Measurements from ENCODE around the gene TBP. TPM values are rescaled to one million over a fixed set of nuclear protein-coding genes. Genes with fewer than 3 reads are reported as not detected.

TBP gene
- total and polyA plus RNA-seq, 2 of the 13 experiments (the other 11 are each of a cell fraction or from before 2014, with no cell fraction given) = 21.7 to 28.1 TPM

- Histone ChIP-seq H3K9ac (ENCODE audit: insufficient read depth, low read depth, low read length) (no peak overlapping the region), H3K27ac (ENCODE audit: extremely low read length, insufficient read depth, low read length) (no peak overlapping the region), H2AFZ (ENCODE audit: low read length) (no peak overlapping the region), H3K36me3 (replicated peaks in 1 of 2; ENCODE audit: control insufficient read depth in 1 of 2, insufficient read depth in 2 of 2, low read length in 2 of 2) (peaks cover 5 to 17% of the 10 kb centered on the region in 2 experiments; a peak in 4 of 5 replicates), H3K4me3 (replicated peaks in 1 of 3; ENCODE audit: insufficient read depth in 1 of 3, low read depth in 2 of 3, low read length in 3 of 3) (no peak overlapping the region), H3K4me1 (ENCODE audit: insufficient read depth, low read length) (peaks cover 5% of the 10 kb centered on the region), H4K20me1 (ENCODE audit: insufficient read depth, low read length) (no peaks in the 10 kb centered on the region), H3K4me2 (ENCODE audit: low read depth, low read length) (no peak overlapping the region), H3K27me3 (ENCODE audit: control insufficient read depth in 1 of 2, insufficient read depth in 2 of 2, low read length in 2 of 2) (no peaks in the 10 kb centered on the region; a peak in 1 of 5 replicates), H3K9me3 (ENCODE audit: low read length) (no peaks in the 10 kb centered on the region), H3K79me2 (ENCODE audit: insufficient read depth, low read length) (no peaks in the 10 kb centered on the region)
- FAIRE-seq (peak; percentile 98), DNase-seq (ENCODE audit: low spot score) (peak; percentile 69), ATAC-seq (peak; percentile 91)
- 52% methylated on average over 5 of the region's 5 CpGs for WGBS (ENCODE audit: low lambda C conversion rate)
- ChIA-PET CTCF (ENCODE audit: low intra/inter-chr PET ratio, low total read pairs) (interaction anchor here (0.7 to 2.2 kb wide), 6 partner anchors 13 to 1635 kb away, joined by 3 to 10 read pairs (median 4); no protein-coding TSS in a partner anchor), POLR2A (no interaction called here)
- no TSS peak for BruUV-seq (replicated peaks)
- in situ Hi-C loops (cut with HindIII; ENCODE audit: extremely low pct_ligation_motif_present, low pct_unique_long_range_greater_than_20kb) = loop anchor here (5.0 kb wide), 1 partner anchor 698 kb away; no protein-coding TSS in a partner anchor
- intact Hi-C loops (cut with micrococcal nuclease; ENCODE audit: unreplicated experiment) = loop anchor here (1.0 to 5.0 kb wide), 3 partner anchors 699 to 1573 kb away; no protein-coding TSS in a partner anchor
- TF ChIP-seq, protein P1, sequence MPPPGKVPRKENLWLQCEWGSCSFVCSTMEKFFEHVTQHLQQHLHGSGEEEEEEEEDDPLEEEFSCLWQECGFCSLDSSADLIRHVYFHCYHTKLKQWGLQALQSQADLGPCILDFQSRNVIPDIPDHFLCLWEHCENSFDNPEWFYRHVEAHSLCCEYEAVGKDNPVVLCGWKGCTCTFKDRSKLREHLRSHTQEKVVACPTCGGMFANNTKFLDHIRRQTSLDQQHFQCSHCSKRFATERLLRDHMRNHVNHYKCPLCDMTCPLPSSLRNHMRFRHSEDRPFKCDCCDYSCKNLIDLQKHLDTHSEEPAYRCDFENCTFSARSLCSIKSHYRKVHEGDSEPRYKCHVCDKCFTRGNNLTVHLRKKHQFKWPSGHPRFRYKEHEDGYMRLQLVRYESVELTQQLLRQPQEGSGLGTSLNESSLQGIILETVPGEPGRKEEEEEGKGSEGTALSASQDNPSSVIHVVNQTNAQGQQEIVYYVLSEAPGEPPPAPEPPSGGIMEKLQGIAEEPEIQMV (CRISPR knock-in tag; IDR thresholded peaks at IDR 0.05; ENCODE audit: low read depth) = no peak
- no peak for TF ChIP-seq MED13 (CRISPR knock-in tag; IDR thresholded peaks at IDR 0.05)
- TF ChIP-seq SAP130 (CRISPR knock-in tag; IDR thresholded peaks at IDR 0.05; ENCODE audit: low read depth) = no peak
- 0 out of 2 replicates have a peak, but pooled peaks have one; percentile 20 for TF ChIP-seq ZNF614 (CRISPR knock-in tag; IDR thresholded peaks at IDR 0.05; ENCODE audit: borderline replicate concordance)
- no peak for TF ChIP-seq NFIC (IDR thresholded peaks at IDR 0.05; ENCODE audit: low read length)
- no peak for TF ChIP-seq ZNF678 (CRISPR knock-in tag; IDR thresholded peaks at IDR 0.05)
- TF ChIP-seq ZFP90 (CRISPR knock-in tag; IDR thresholded peaks at IDR 0.05; ENCODE audit: borderline replicate concordance) = no peak
- TF ChIP-seq, protein P2, sequence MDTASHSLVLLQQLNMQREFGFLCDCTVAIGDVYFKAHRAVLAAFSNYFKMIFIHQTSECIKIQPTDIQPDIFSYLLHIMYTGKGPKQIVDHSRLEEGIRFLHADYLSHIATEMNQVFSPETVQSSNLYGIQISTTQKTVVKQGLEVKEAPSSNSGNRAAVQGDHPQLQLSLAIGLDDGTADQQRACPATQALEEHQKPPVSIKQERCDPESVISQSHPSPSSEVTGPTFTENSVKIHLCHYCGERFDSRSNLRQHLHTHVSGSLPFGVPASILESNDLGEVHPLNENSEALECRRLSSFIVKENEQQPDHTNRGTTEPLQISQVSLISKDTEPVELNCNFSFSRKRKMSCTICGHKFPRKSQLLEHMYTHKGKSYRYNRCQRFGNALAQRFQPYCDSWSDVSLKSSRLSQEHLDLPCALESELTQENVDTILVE (CRISPR knock-in tag; IDR thresholded peaks at IDR 0.05) = 0 out of 2 replicates have a peak, but pooled peaks have one; percentile 44
- TF ChIP-seq MIXL1 (CRISPR knock-in tag; IDR thresholded peaks at IDR 0.05) = no peak
- TF ChIP-seq ZNF256 (CRISPR knock-in tag; conservative IDR thresholded peaks at IDR 0.05) = no peak
- TF ChIP-seq, protein P3, sequence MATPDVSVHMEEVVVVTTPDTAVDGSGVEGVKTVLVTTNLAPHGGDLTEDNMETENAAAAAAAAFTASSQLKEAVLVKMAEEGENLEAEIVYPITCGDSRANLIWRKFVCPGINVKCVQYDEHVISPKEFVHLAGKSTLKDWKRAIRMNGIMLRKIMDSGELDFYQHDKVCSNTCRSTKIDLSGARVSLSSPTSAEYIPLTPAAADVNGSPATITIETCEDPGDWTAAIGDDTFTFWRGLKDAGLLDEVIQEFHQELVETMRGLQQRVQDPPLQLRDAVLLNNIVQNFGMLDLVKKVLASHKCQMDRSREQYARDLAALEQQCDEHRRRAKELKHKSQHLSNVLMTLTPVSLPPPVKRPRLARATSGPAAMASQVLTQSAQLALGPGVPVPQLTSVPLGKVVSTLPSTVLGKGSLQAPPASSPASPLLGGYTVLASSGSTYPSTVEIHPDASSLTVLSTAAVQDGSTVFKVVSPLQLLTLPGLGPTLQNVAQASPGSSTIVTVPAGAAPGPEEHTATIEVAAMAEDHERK (CRISPR knock-in tag; IDR thresholded peaks at IDR 0.05; ENCODE audit: low read depth) = no peak
- peak; percentile 96 for TF ChIP-seq STAG1 (CRISPR knock-in tag; IDR thresholded peaks at IDR 0.05)
- peak; percentile 95 for TF ChIP-seq SMC3 (IDR thresholded peaks at IDR 0.05; ENCODE audit: low read length)
- TF ChIP-seq CREM (IDR thresholded peaks at IDR 0.05) = no peak
- no peak for TF ChIP-seq CREM (CRISPR knock-in tag; IDR thresholded peaks at IDR 0.05)
- TF ChIP-seq, protein P4, sequence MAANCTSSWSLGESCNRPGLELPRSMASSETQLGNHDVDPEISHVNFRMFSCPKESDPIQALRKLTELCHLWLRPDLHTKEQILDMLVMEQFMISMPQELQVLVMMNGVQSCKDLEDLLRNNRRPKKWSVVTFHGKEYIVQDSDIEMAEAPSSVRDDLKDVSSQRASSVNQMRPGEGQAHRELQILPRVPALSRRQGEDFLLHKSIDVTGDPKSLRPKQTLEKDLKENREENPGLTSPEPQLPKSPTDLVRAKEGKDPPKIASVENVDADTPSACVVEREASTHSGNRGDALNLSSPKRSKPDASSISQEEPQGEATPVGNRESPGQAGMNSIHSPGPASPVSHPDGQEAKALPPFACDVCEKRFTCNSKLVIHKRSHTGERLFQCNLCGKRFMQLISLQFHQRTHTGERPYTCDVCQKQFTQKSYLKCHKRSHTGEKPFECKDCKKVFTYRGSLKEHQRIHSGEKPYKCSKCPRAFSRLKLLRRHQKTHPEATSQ (CRISPR knock-in tag; IDR thresholded peaks at IDR 0.05; ENCODE audit: borderline replicate concordance) = no peak
- no peak for TF ChIP-seq DNMT1 (CRISPR knock-in tag; IDR thresholded peaks at IDR 0.05)
- TF ChIP-seq MXD1 (CRISPR knock-in tag; IDR thresholded peaks at IDR 0.05) = no peak
- no peak for TF ChIP-seq ZNF747 (CRISPR knock-in tag; IDR thresholded peaks at IDR 0.05; ENCODE audit: borderline replicate concordance)
Observed at GRCh38 chr6:170529839-170530469, 24.2 kb upstream of the TBP start.

Data from HepG2 (cell line).